HL-60 (cell line): ENCODE measurements around the gene SPRYD3.
A peak's percentile ranks its signal among the peaks of the same experiment; 100 is the strongest.

ENCODE experiments used
- DNase-seq, 2 experiments: peaks; one replicate each; pipeline ENCODE4 v3.0.0-alpha.2; 2010 to 2020; ENCODE audit warnings: low read depth in 1 of 2, low spot score in 1 of 2
- H3K27ac ChIP-seq: fragments of 250-450 bp; sonication (Bioruptor Pico); replicated peaks from 2 replicates; pipeline ENCODE4 v1.5.1; 2020; ENCODE audit warnings: mild to moderate bottlenecking, moderate library complexity
- H3K27me3 ChIP-seq: fragments of 250-450 bp; sonication (Bioruptor Pico); 2 replicates; pipeline ENCODE4 v1.5.1; 2021; ENCODE audit warnings: mild to moderate bottlenecking, moderate library complexity; ENCODE audit not compliant: insufficient read depth, poor library complexity, severe bottlenecking
- H3K4me3 ChIP-seq: replicated peaks from 2 replicates; pipeline ENCODE4 v1.5.1; 2011; ENCODE audit warnings: mild to moderate bottlenecking, control low read depth, low read length; ENCODE audit not compliant: insufficient read depth
- CTCF ChIP-seq: IDR thresholded peaks from one replicate; pipeline ENCODE4 v1.5.1; 2011; ENCODE audit warnings: low read length, control low read depth, inconsistent platforms; ENCODE audit not compliant: insufficient read depth
- GABPA ChIP-seq: IDR thresholded peaks from 2 replicates; pipeline ENCODE4 v1.6.1; 2012; ENCODE audit warnings: low read depth
- POLR2AphosphoS5 ChIP-seq: IDR thresholded peaks from 2 replicates; pipeline ENCODE4 v1.6.1; 2012; ENCODE audit warnings: low read depth
- REST ChIP-seq: IDR thresholded peaks from 2 replicates; pipeline ENCODE4 v1.6.1; 2012; ENCODE audit warnings: low read depth; ENCODE audit not compliant: insufficient replicate concordance
- SPI1 ChIP-seq: IDR thresholded peaks from 2 replicates; pipeline ENCODE4 v1.6.1; 2012; ENCODE audit warnings: low read depth, mild to moderate bottlenecking, borderline replicate concordance

Gene SPRYD3

DNA sequence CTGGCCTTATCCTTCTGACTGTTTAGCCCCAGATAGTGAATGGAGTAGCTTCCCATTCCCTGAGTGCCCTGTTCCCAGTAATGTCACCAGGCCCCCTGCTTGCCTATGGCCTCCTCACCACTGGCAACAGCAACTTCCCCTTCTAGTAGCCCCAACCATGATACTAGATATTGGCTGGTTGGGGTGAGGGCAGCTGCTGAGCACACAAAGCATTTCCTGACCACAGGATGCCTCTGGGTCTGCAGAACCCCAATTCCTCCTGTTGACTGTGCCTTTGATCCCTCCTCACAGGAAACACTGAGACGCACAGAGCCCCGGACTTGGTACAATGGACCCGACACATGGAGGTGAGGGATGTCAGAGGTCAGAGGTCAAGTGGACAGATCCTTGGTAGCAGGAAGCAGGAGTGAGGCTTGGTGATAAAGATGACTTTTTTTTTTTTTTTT, 24.7 kb upstream of the SPRYD3 start:
- no peak overlapping the region for H3K4me3 ChIP-seq
- no peaks in the 10 kb centered on the region for H3K27me3 ChIP-seq
- H3K27ac ChIP-seq: peak overlapping the region; percentile 49
- TF ChIP-seq SPI1 (peak; percentile 62; the same call in 1 of the 2 replicates), CTCF (no peak), REST (no peak), POLR2AphosphoS5 (peak; percentile 79), GABPA (no peak)
- peak; percentile 76 to 91 for DNase-seq

DNA sequence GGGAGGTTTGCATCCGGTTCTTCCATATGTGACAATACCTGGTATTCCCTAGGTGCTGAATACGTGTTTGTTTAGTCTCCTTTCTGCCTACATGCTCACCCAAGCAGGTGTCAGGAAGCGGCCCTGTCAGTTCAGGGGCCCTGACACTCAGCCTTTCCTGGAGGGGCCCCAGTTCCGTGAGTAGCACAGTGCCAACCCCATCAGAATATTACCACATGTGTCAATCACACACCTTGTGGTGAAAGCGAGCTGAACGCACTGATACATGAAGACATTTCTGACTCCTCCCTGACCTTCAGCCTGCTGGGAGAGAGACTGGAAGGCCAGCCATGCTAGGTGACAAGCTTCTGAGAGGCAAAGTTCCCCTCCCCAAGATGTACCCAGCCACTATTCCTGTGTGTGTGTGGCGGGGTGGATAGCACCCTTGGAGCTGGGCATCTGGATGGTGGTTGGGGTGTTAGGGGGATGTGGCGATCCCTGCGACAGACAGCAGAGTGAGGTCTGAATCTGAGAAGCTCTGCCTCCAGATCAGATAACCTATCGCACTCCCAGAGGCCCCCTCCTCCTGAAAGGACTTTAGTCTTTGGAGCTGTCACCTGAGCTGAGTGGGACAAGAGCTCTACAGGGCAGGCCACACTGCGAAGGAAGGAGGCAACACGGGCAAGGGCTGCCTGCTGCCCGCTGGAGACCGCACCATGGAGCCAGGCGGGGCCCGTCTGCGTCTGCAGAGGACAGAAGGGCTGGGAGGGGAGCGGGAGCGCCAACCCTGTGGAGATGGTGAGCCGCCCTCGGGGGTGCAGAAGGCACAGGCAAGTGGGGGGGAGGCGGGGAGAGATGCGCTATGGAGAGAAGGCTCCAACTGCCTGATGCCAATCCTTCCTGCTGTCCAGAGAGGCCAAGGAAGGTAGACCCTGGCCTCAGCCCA, 24.0 kb upstream of the SPRYD3 start, which contains the start of gene SOAT2:
Gene SOAT2, plus strand, starts transcription at position 604 of the 925 bp plus-strand sequence. Its CDS starts 92 bp downstream, at position 696.
- TF ChIP-seq GABPA (no peak), CTCF (no peak), REST (no peak), SPI1 (no peak), POLR2AphosphoS5 (no peak; the same call in 1 of the 2 replicates)
- peak in 1 of 2 experiments; percentile 40 for DNase-seq
- Histone ChIP-seq H3K27ac (peak within 1 kb of the TSS; percentile 49), H3K4me3 (no peak within 1 kb of the TSS), H3K27me3 (no peaks in the 10 kb centered on the region)

GRCh38 chr12:53101931-53102781, 23.0 kb upstream of the SPRYD3 start:
- peak; percentile 75; the same call in 1 of the 2 replicates for TF ChIP-seq SPI1
- no peak for TF ChIP-seq GABPA
- H3K4me3 ChIP-seq: no peak overlapping the region
- no peak for DNase-seq
- no peaks in the 10 kb centered on the region for H3K27me3 ChIP-seq
- peak overlapping the region; percentile 49 for H3K27ac ChIP-seq
